Tibial artery (tissue), 4 donors: ENCODE measurements around the gene SLC30A4.

Experiments used
- DNase-seq, 2 donors: peaks; one replicate each; pipeline ENCODE4 v3.0.0-alpha.2; 2019
- H3K27ac ChIP-seq, 2 donors: fragments of 200-600 bp; sonication (generic) in 1 of 2; 1 replicate in 1 of 2; 2 replicates in 1 of 2; pipeline ENCODE4 v1.5.1; 2018 to 2019; ENCODE audit warnings: mild to moderate bottlenecking in 1 of 2
- H3K27me3 ChIP-seq, 2 donors: fragments of 200-600 bp; sonication (generic) in 1 of 2; one replicate each; pipeline versions ENCODE4 v1.5.1 to v1.6.0; 2016 to 2019
- H3K36me3 ChIP-seq, 3 donors: fragments of 200-600 bp; sonication (generic) in 2 of 3; one replicate each; pipeline ENCODE4 v1.5.1; 2016 to 2019; ENCODE audit warnings: mild to moderate bottlenecking in 2 of 3
- H3K4me1 ChIP-seq, 4 donors: fragments of 200-600 bp; sonication (generic) in 2 of 4; 1 replicate in 3 of 4; 2 replicates in 1 of 4; pipeline ENCODE4 v1.5.1; 2016 to 2019
- H3K4me3 ChIP-seq, 2 donors: fragments of 200-600 bp; sonication (generic) in 1 of 2; 1 replicate in 1 of 2; 2 replicates in 1 of 2; pipeline ENCODE4 v1.5.1; 2018 to 2019; ENCODE audit warnings: mild to moderate bottlenecking in 2 of 2
- H3K9me3 ChIP-seq, 3 donors: fragments of 200-600 bp; sonication (generic) in 1 of 3; one replicate each; pipeline ENCODE4 v1.5.1; 2016 to 2019
- intact Hi-C: fragments of 100-400 bp; cut with DNase I; formaldehyde crosslinking; loops from one replicate; pipeline ENCODE4 v1.15.0; 2023; ENCODE audit warnings: low total_unique reads
- TF ChIP-seq, protein P1 (sequence below), 2 experiments: fragments of 200-600 bp in 1 of 2; fragments of 450-650 bp in 1 of 2; IDR thresholded peaks; one replicate each; pipeline ENCODE4 v1.5.1; 2017 to 2019; ENCODE audit warnings: antibody characterized with exemption in 2 of 2, mild to moderate bottlenecking in 1 of 2, moderate library complexity in 1 of 2

Gene SLC30A4

DNA sequence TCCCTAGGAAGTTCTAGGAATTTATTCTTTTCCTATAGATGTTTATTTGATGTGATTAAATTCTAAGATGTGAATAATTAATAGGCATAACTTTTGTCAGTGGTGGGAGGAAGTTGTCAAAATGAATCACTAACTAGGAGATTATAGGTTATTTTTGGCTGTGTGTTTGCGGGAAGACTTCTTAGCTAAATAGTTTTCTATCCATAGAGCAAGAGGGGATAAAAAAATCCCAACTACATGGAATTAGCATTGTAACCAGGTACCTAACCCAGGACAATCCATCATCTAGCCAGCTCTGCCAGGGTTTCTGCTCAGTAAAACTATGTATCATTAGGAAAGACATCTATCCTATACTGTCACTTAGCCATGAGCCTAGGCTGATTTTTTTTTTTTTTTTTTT, 23.9 kb downstream of the SLC30A4 start:
- TF ChIP-seq, protein P1, sequence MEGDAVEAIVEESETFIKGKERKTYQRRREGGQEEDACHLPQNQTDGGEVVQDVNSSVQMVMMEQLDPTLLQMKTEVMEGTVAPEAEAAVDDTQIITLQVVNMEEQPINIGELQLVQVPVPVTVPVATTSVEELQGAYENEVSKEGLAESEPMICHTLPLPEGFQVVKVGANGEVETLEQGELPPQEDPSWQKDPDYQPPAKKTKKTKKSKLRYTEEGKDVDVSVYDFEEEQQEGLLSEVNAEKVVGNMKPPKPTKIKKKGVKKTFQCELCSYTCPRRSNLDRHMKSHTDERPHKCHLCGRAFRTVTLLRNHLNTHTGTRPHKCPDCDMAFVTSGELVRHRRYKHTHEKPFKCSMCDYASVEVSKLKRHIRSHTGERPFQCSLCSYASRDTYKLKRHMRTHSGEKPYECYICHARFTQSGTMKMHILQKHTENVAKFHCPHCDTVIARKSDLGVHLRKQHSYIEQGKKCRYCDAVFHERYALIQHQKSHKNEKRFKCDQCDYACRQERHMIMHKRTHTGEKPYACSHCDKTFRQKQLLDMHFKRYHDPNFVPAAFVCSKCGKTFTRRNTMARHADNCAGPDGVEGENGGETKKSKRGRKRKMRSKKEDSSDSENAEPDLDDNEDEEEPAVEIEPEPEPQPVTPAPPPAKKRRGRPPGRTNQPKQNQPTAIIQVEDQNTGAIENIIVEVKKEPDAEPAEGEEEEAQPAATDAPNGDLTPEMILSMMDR (IDR thresholded peaks at IDR 0.05) = no peak

DNA sequence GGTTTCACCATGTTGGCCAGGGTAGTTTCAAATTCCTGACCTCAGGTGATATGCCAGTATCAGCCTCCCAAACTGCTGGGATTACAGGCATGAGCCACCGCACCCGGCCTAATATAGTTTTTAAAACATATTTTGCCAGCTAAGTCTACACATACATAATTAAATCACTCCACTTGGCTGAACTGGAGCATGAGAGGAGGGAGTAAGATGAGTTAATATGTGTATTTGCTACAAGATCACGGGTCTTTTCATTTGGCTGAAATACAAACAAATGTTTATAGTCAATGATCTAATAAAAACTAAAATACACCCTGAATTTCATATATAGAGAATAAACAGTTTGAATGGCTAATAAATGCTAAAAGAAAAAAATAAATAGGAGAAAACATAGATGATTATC, 25.3 kb downstream of the SLC30A4 start:
- Histone ChIP-seq H3K27me3 (no peaks in the 10 kb centered on the region), H3K4me3 (no peak overlapping the region), H3K4me1 (peaks cover 0 to 2% (median 0%) of the 10 kb centered on the region in 4 donors), H3K9me3 (no peaks in the 10 kb centered on the region), H3K27ac (no peak overlapping the region), H3K36me3 (peaks cover 0 to 4% (median 2%) of the 10 kb centered on the region in 3 donors)
- intact Hi-C loops = no loop called here
- DNase-seq = no peak
- TF ChIP-seq, protein P1 (IDR thresholded peaks at IDR 0.05) = no peak

More for the DNA sequence above, 23.9 kb downstream of the SLC30A4 start:
- intact Hi-C loops = no loop called here
- Histone ChIP-seq H3K4me3 (no peak overlapping the region), H3K27me3 (no peaks in the 10 kb centered on the region), H3K36me3 (peaks cover 4 to 7% (median 6%) of the 10 kb centered on the region in 3 donors), H3K27ac (no peak overlapping the region), H3K4me1 (peaks cover 0 to 2% (median 0%) of the 10 kb centered on the region in 4 donors), H3K9me3 (no peaks in the 10 kb centered on the region)
- DNase-seq = no peak

DNA sequence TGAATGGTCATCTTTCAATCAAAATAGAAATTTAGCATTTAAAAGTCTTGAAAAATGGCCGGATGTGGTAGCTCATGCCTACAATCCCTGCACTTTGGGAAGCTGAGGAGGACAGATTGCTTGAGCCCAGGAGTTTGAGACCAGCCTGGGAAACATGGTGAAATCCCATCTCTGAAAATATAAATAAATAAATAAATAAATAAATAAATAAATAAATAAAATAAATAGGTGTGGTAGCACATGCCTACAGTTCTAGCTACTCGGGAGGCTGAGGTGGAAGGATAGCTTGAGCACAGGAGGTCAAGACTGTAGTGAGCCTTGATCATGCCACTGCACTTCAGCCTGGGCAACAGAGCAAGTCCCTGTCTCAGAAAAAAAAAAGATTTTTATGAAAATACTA, 25.9 kb downstream of the SLC30A4 start:
- TF ChIP-seq, protein P1 (IDR thresholded peaks at IDR 0.05) = no peak

DNA sequence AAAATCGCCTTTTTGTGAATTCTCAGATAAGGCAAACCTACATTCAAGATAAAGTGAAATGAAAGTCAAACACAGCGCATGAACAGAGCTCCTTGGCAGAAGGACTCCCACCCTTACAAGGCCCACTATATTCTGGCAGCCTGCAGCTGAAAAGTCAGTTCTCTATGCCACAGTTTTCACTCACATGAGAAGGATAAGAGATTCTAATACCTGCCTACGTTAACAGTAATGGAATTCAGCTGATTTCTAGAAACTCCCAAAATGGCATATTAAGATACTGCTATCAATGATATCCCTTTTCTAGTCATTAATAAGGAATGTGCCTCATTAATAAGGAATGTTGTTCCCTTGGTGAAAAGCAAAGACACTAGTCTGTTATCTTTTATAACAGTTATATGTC, 27.0 kb downstream of the SLC30A4 start:
- peaks cover 0 to 5% (median 0%) of the 10 kb centered on the region in 3 donors for H3K36me3 ChIP-seq
- TF ChIP-seq, protein P1 (IDR thresholded peaks at IDR 0.05) = no peak
- intact Hi-C loops = no loop called here

More for the DNA sequence above, 25.9 kb downstream of the SLC30A4 start:
- intact Hi-C loops = no loop called here
- no peaks in the 10 kb centered on the region for H3K9me3 ChIP-seq
- H3K4me1 ChIP-seq = peaks cover 0 to 2% (median 0%) of the 10 kb centered on the region in 4 donors
- no peak for DNase-seq
- H3K4me3 ChIP-seq = no peak overlapping the region
- no peak overlapping the region for H3K27ac ChIP-seq
- H3K36me3 ChIP-seq = peaks cover 0 to 3% (median 0%) of the 10 kb centered on the region in 3 donors
- no peaks in the 10 kb centered on the region for H3K27me3 ChIP-seq

DNA sequence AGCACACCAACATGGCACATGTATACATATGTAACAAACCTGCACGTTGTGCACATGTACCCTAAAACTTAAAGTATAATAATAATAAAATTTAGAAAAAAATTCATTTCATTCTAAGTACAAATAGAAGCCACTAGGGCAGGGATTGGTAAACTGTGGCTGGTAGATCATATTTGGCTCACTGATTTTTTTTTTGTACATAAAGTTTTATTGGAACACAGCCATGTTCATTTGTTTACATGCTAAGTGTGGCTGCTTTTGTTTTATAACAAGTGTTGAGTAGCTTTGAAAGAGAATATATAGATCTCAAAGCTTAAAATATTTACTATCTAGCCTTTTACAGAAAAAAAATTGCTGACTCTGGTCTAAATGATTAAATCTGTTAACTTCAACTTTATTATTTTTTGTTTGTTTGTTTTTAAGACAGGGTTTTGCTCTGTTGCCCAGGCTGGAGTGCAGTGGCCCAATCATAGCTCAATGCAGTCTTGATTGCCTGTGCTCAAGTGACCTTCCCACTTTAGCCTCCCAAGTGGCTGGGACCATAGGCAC, 32.8 kb downstream of the SLC30A4 start:
- Histone ChIP-seq H3K36me3 (peaks cover 24 to 37% (median 31%) of the 10 kb centered on the region in 3 donors), H3K27me3 (no peaks in the 10 kb centered on the region), H3K27ac (no peak overlapping the region), H3K9me3 (no peaks in the 10 kb centered on the region), H3K4me1 (no peaks in the 10 kb centered on the region), H3K4me3 (no peak overlapping the region)
- DNase-seq = no peak
- intact Hi-C loops = no loop called here
- TF ChIP-seq, protein P1 (IDR thresholded peaks at IDR 0.05) = no peak

More for the DNA sequence above, 27.0 kb downstream of the SLC30A4 start:
- Histone ChIP-seq H3K27ac (no peak overlapping the region), H3K4me3 (no peak overlapping the region), H3K9me3 (no peaks in the 10 kb centered on the region), H3K27me3 (no peaks in the 10 kb centered on the region), H3K4me1 (peaks cover 0 to 2% (median 0%) of the 10 kb centered on the region in 4 donors)
- no peak for DNase-seq
